Measurements from ENCODE around the gene ANGEL1. TPM values are rescaled to one million over a fixed set of nuclear protein-coding genes. Genes with fewer than 3 reads are reported as not detected.

Gene ANGEL1
- total and polyA plus RNA-seq, 9 of the 15 experiments (the other 6 are each of a cell fraction or from before 2014, with no cell fraction given): 2.1 to 22.2 (median 7.3) TPM

DNA sequence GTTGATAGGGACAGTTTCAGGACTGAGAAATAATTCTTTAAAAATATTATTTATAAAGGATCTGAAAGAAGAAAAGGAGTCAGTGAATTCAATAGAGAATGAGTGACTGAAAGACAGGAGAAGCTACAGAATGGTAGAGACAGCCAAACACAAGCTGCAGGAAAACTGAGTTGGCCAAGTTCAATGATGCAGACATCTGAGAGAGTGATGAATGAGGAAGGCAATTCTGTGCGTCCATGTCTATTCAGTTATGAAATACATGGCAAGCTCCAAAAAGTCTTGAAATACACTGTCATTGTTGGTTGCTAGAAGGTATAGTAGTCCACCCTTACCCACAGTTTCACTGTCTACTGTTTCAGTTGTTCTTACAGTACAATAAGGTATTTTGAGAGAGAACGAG, 20.3 kb upstream of the ANGEL1 start (continued):
- TF ChIP-seq RFX7 (CRISPR knock-in tag; IDR thresholded peaks at IDR 0.05) (no peak), FOXA3 (CRISPR knock-in tag; conservative IDR thresholded peaks at IDR 0.05 in 1 of 2, IDR thresholded peaks at IDR 0.05 in 1 of 2) (no peak), NFXL1 (CRISPR knock-in tag; IDR thresholded peaks at IDR 0.05) (no peak), HEY1 (CRISPR knock-in tag; IDR thresholded peaks at IDR 0.05; ENCODE audit: borderline replicate concordance) (no peak)

DNA sequence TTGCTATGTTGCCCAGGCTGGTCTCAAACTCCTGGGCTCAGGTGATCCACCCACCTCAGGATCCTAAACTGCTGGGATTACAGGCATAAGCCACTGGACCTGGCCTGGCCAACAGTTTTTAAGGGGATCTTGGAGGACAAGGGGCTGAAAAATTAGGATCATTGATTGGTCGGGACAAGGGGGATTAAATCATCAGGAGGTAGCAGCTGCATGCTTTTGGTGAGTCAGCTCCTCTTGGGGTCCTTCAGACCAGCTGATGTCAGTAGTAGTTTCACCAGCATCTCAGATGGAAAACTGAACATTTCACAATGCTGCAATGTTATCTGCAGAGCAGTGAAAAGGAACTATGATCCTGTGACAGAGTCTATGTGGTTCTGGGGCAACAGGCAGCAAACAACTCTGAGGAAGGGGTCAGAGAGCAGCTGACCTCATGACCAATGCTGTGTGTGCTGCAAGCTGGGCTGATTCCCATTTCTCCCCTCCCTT, 19.9 kb upstream of the ANGEL1 start:
- TF ChIP-seq BDP1 (IDR thresholded peaks at IDR 0.05; ENCODE audit: insufficient read depth, insufficient read length) (no peak), RBM15 (IDR thresholded peaks at IDR 0.05; ENCODE audit: insufficient read depth, low read length) (no peak), SMAD4 (CRISPR knock-in tag; conservative IDR thresholded peaks at IDR 0.05) (no peak), MTF1 (CRISPR knock-in tag; IDR thresholded peaks at IDR 0.05; ENCODE audit: borderline replicate concordance) (no peak), TEAD4 (IDR thresholded peaks at IDR 0.05; ENCODE audit: low read length) (no peak), TEAD4 (CRISPR knock-in tag; IDR thresholded peaks at IDR 0.05; ENCODE audit: borderline replicate concordance) (no peak), NFE2 (IDR thresholded peaks at IDR 0.05; ENCODE audit: low read depth) (no peak), ZBTB34 (CRISPR knock-in tag; IDR thresholded peaks at IDR 0.05) (no peak)
- TF ChIP-seq, protein P1, sequence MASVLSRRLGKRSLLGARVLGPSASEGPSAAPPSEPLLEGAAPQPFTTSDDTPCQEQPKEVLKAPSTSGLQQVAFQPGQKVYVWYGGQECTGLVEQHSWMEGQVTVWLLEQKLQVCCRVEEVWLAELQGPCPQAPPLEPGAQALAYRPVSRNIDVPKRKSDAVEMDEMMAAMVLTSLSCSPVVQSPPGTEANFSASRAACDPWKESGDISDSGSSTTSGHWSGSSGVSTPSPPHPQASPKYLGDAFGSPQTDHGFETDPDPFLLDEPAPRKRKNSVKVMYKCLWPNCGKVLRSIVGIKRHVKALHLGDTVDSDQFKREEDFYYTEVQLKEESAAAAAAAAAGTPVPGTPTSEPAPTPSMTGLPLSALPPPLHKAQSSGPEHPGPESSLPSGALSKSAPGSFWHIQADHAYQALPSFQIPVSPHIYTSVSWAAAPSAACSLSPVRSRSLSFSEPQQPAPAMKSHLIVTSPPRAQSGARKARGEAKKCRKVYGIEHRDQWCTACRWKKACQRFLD (CRISPR knock-in tag; IDR thresholded peaks at IDR 0.05): no peak
- 0% methylated on average over 1 of the region's 1 CpG for WGBS (ENCODE audit: insufficient coverage, low coverage, missing lambda C conversion rate)
- ATAC-seq (no peak), FAIRE-seq (no peak), DNase-seq (ENCODE audit: extremely low read depth in 1 of 4, low spot score in 3 of 4) (no peak)
- POLR2A ChIA-PET: no interaction called here
- Histone ChIP-seq H3K79me2 (ENCODE audit: control insufficient read depth, insufficient read depth, low read length) (no peaks in the 10 kb centered on the region), H3K9me1 (ENCODE audit: control insufficient read depth, insufficient read depth, low read length) (no peaks in the 10 kb centered on the region), H3K9ac (ENCODE audit: insufficient read depth in 1 of 2, low read depth in 2 of 2, low read length in 2 of 2) (no peak overlapping the region), H3K27me3 (ENCODE audit: control insufficient read depth in 2 of 2, insufficient read depth in 2 of 2, low read length in 2 of 2) (peaks cover 8 to 47% of the 10 kb centered on the region in 2 experiments; a peak in 4 of 5 replicates), H3K4me3 (no peak overlapping the region), H4K20me1 (replicated peaks; ENCODE audit: control insufficient read depth, insufficient read depth, low read length) (no peaks in the 10 kb centered on the region), H3K9me3 (replicated peaks; ENCODE audit: control insufficient read depth, insufficient read depth, low read depth, low read length) (no peaks in the 10 kb centered on the region), H3K36me3 (ENCODE audit: control insufficient read depth, insufficient read depth, low read length) (no peaks in the 10 kb centered on the region), H3K4me1 (replicated peaks in 1 of 2; ENCODE audit: control insufficient read depth in 2 of 2, insufficient read depth in 2 of 2, low read length in 2 of 2) (no peaks in the 10 kb centered on the region), H3K27ac (ENCODE audit: extremely low read depth, low read depth, low read length) (no peak overlapping the region), H3K4me2 (ENCODE audit: insufficient read depth, low read length) (no peak overlapping the region), H2AFZ (ENCODE audit: low read depth, low read length) (no peak overlapping the region)
- CTCF ChIA-PET (ENCODE audit: low intra/inter-chr PET ratio): no interaction called here
- in situ Hi-C loops (cut with MboI): no loop called here
- intact Hi-C loops (cut with micrococcal nuclease): no loop called here
- no TSS peak for BruUV-seq (replicated peaks)

Data from K562 (cell line).